Right atrium auricular region (tissue), 2 donors: Measurements from ENCODE around the gene RIPOR2. TPM values are rescaled to one million over a fixed set of nuclear protein-coding genes. Genes with fewer than 3 reads are reported as not detected.

Experiments used
- DNase-seq: peaks from one replicate; pipeline ENCODE4 v3.0.0-alpha.2; 2019; ENCODE audit warnings: low spot score
- H3K27ac ChIP-seq, 2 donors: fragments of 200-600 bp; sonication (generic); 1 replicate in 1 of 2; 2 replicates in 1 of 2; pipeline ENCODE4 v1.5.1; 2016 to 2019
- H3K27me3 ChIP-seq, 2 donors: fragments of 200-600 bp; sonication (generic); one replicate each; pipeline versions ENCODE4 v1.5.1 to v1.6.0; 2017 to 2019
- H3K36me3 ChIP-seq: fragments of 200-600 bp; sonication (generic); one replicate; pipeline ENCODE4 v1.5.1; 2016
- H3K4me1 ChIP-seq, 2 donors: fragments of 200-600 bp; sonication (generic); one replicate each; pipeline versions ENCODE4 v1.5.1 to v1.6.0; 2017 to 2019
- H3K4me3 ChIP-seq, 2 donors: fragments of 200-600 bp; sonication (generic); 1 replicate in 1 of 2; 2 replicates in 1 of 2; pipeline ENCODE4 v1.5.1; 2017 to 2019; ENCODE audit warnings: mild to moderate bottlenecking in 1 of 2, moderate library complexity in 1 of 2
- H3K9me3 ChIP-seq, 2 donors: fragments of 200-600 bp; sonication (generic); one replicate each; pipeline ENCODE4 v1.5.1; 2019
- total RNA-seq, 2 donors: library from RNA; depleted of rRNA; stranded (reverse); fragments of >200 nt; gene quantifications; one replicate each; pipeline ENCODE4 v1.1.0, GENCODE V29; 2016
- TF ChIP-seq, protein P1 (sequence below), 2 donors: fragments of 200-600 bp; sonication (generic); IDR thresholded peaks; one replicate each; pipeline ENCODE4 v1.5.1; 2019; ENCODE audit warnings: antibody characterized with exemption in 2 of 2

The RIPOR2 gene
- total RNA-seq, 2 donors from 2014 or later: 2.4 to 7.3 TPM

DNA sequence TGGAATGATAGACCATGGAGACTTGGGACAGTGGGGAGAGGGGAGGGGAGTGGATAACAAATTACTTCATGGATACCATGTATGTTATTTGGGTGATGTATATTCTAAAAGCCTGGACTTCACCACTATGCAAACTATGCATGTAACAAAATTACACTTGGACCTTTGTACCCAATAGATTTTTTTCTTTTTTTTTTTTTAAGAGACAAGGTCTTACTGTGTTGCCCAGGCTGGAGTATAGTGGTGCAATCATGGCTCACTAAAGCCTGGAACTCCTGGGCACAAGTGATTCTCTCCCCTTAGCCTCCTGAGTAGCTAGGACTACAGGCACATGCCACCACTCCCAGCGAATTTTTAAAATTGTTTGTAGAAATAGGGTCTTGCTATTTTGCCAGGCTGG, 45.3 kb downstream of the RIPOR2 start:
- no peaks in the 10 kb centered on the region for H3K27me3 ChIP-seq
- no peaks in the 10 kb centered on the region for H3K9me3 ChIP-seq
- TF ChIP-seq, protein P1, sequence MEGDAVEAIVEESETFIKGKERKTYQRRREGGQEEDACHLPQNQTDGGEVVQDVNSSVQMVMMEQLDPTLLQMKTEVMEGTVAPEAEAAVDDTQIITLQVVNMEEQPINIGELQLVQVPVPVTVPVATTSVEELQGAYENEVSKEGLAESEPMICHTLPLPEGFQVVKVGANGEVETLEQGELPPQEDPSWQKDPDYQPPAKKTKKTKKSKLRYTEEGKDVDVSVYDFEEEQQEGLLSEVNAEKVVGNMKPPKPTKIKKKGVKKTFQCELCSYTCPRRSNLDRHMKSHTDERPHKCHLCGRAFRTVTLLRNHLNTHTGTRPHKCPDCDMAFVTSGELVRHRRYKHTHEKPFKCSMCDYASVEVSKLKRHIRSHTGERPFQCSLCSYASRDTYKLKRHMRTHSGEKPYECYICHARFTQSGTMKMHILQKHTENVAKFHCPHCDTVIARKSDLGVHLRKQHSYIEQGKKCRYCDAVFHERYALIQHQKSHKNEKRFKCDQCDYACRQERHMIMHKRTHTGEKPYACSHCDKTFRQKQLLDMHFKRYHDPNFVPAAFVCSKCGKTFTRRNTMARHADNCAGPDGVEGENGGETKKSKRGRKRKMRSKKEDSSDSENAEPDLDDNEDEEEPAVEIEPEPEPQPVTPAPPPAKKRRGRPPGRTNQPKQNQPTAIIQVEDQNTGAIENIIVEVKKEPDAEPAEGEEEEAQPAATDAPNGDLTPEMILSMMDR (IDR thresholded peaks at IDR 0.05): no peak
- H3K4me3 ChIP-seq: no peak overlapping the region
- no peaks in the 10 kb centered on the region for H3K4me1 ChIP-seq
- no peaks in the 10 kb centered on the region for H3K36me3 ChIP-seq
- H3K27ac ChIP-seq: no peak overlapping the region
- DNase-seq: no peak

DNA sequence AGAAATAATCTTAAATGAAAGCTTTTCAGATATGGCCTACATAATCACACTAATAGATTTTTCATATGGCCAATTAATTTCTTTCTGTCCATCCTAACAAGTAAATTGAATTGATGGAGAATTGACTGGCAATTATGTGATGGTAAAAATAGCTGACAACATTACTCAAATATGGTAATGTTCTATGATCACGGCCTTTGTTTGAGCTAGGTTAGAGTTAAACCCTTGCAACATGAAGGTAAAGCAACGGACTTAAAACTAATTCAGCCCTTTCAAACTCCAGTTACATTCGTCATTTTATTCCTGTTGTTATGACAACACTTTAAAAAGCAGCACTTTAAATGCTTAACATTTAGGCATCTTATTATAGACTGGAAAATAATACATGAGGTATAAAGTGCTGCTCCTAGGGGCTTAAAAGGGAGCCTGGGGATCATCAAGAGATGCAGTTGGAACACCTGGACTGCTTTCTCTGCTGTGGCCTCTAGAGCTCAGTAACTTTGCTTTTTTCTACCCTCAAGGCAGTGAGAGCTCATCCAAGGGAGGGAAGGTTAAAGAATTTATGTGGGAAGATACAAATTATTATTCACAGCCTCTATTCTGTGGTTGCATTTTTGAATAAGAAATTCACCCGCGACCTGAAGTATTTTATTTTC, 46.9 kb downstream of the RIPOR2 start:
- DNase-seq: no peak
- H3K27ac ChIP-seq: no peak overlapping the region
- no peaks in the 10 kb centered on the region for H3K9me3 ChIP-seq
- no peaks in the 10 kb centered on the region for H3K4me1 ChIP-seq
- H3K4me3 ChIP-seq: no peak overlapping the region
- TF ChIP-seq, protein P1 (IDR thresholded peaks at IDR 0.05): no peak
- H3K36me3 ChIP-seq: no peaks in the 10 kb centered on the region
- no peaks in the 10 kb centered on the region for H3K27me3 ChIP-seq

DNA sequence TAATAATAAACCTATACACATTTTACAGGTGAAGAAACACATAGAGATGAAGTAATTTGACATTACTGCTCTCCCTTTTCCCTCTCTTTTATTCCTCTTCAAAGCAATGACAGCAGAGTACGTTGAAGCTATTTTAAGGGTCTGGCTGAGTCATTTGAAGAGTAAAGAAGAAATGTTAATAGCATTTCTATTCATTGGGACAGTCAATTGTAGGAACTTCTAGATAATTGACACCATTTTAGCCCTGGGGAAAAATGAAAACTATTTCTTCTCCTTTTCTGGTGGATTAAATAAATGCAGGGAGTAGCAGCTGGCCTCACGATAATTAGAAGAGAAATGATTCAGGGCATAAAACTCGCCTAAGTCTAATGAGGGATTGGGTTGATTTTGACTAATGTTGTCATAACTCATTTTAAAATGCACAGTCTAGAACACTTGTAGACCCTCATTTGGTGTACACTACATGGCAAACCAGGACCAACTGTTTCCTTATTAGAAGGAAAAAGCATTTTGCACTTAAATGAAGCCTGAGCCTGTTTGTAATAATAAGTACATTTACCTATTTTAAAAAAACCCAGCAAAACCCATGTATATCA, 48.1 kb downstream of the RIPOR2 start:
- no peaks in the 10 kb centered on the region for H3K4me1 ChIP-seq
- H3K36me3 ChIP-seq: no peaks in the 10 kb centered on the region
- no peak overlapping the region for H3K4me3 ChIP-seq
- no peak overlapping the region for H3K27ac ChIP-seq
- TF ChIP-seq, protein P1 (IDR thresholded peaks at IDR 0.05): no peak
- H3K27me3 ChIP-seq: no peaks in the 10 kb centered on the region
- H3K9me3 ChIP-seq: no peaks in the 10 kb centered on the region
- DNase-seq: no peak

DNA sequence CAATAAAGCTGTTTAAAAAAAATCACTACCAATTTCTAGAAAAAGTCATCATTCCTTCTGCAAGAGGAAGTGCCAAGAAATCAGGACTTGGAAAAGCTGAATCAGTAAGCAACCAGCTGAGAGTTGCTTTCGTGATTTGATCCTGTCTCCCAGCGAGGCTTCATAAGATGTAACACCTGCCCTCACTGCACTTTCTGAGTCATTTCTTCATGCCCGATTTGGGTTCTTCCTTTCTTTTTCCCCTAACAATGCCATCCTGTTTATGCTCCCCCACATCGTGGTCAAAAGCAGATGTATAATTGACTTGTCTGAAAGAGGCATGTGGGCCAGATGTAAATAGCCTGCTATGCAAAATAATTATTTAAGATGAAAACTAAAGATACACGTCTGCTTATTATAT, 52.1 kb downstream of the RIPOR2 start:
- Histone ChIP-seq H3K36me3 (no peaks in the 10 kb centered on the region), H3K27ac (no peak overlapping the region), H3K4me1 (no peaks in the 10 kb centered on the region), H3K27me3 (no peaks in the 10 kb centered on the region), H3K9me3 (no peaks in the 10 kb centered on the region), H3K4me3 (no peak overlapping the region)
- TF ChIP-seq, protein P1 (IDR thresholded peaks at IDR 0.05): no peak
- DNase-seq: no peak

DNA sequence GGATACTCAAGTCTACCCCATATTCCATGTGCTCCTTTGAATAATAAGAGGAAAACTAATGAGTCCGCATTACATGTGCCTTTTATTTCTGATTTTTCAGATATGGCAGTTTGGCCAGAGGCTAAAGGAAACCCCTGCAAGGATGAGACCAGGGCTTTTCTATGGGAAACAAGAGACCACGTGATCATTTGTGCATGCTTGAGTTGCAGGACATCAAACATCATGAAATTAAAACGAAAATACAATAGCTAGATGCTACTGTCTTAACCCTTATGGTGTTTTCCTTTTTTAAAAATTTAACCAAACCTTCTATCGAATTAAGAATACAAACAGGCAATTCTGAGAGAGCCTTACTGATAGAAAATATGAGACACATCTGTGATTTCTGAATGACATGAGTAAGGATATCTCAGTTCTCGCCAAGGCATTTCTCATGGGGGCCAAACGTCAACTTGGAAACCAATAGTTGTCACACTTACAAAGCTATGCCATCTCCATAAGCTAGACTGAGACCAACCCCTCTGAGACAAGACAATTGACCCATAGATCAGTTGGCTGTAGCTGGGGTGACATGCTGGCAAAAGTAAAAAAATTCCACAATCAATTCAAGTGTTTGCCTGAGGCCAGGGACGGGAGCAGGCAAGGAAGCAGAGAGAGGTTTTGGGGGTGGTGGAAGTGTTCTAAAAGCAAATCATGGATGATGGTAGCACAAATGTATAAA, 52.8 kb downstream of the RIPOR2 start:
- Histone ChIP-seq H3K4me1 (no peaks in the 10 kb centered on the region), H3K27ac (no peak overlapping the region), H3K36me3 (no peaks in the 10 kb centered on the region), H3K9me3 (no peaks in the 10 kb centered on the region), H3K27me3 (no peaks in the 10 kb centered on the region), H3K4me3 (no peak overlapping the region)
- TF ChIP-seq, protein P1 (IDR thresholded peaks at IDR 0.05): no peak
- no peak for DNase-seq
